ENCODE measurements around the gene ATP1A2.

Gene ATP1A2

GRCh38 chr1:160137216-160137862 lies 21.8 kb downstream of the ATP1A2 start:
- in situ Hi-C loops (cut with MboI; ENCODE audit: low sequenced_read_pairs): no loop called here

- in situ Hi-C loops (cut with MboI; ENCODE audit: low sequenced_read_pairs): no loop called here
Observed at GRCh38 chr1:160139840-160140239, 24.3 kb downstream of the ATP1A2 start.

GRCh38 chr1:160143695-160144094 lies 28.1 kb downstream of the ATP1A2 start:
- in situ Hi-C loops (cut with MboI; ENCODE audit: low sequenced_read_pairs): no loop called here

GRCh38 chr1:160144921-160145320 lies 29.4 kb downstream of the ATP1A2 start:
- in situ Hi-C loops (cut with MboI; ENCODE audit: low sequenced_read_pairs): no loop called here

- in situ Hi-C loops (cut with MboI; ENCODE audit: low sequenced_read_pairs): no loop called here
Observed at GRCh38 chr1:160146107-160146506, 30.5 kb downstream of the ATP1A2 start.

- in situ Hi-C loops (cut with MboI; ENCODE audit: low sequenced_read_pairs): no loop called here
Observed at GRCh38 chr1:160148121-160148520, 32.6 kb downstream of the ATP1A2 start.

GRCh38 chr1:160149233-160149632 lies 33.7 kb downstream of the ATP1A2 start:
- in situ Hi-C loops (cut with MboI; ENCODE audit: low sequenced_read_pairs): no loop called here

GRCh38 chr1:160149716-160150115 lies 34.2 kb downstream of the ATP1A2 start:
- in situ Hi-C loops (cut with MboI; ENCODE audit: low sequenced_read_pairs): no loop called here

GRCh38 chr1:160151303-160151702 lies 35.7 kb downstream of the ATP1A2 start, which contains the start of gene ATP1A4:
TSS of gene ATP1A4 (plus strand) at chr1:160151603. CDS start at chr1:160152041, 438 bp downstream.
- in situ Hi-C loops (cut with MboI; ENCODE audit: low sequenced_read_pairs): no loop called here

GRCh38 chr1:160154790-160155189 lies 39.2 kb downstream of the ATP1A2 start:
- in situ Hi-C loops (cut with MboI; ENCODE audit: low sequenced_read_pairs): no loop called here

- in situ Hi-C loops (cut with MboI; ENCODE audit: low sequenced_read_pairs): no loop called here
Observed at GRCh38 chr1:160156361-160156760, 40.8 kb downstream of the ATP1A2 start.

- in situ Hi-C loops (cut with MboI; ENCODE audit: low sequenced_read_pairs): no loop called here
Observed at GRCh38 chr1:160157174-160157573, 41.6 kb downstream of the ATP1A2 start.

GRCh38 chr1:160158031-160158430 lies 42.5 kb downstream of the ATP1A2 start:
- in situ Hi-C loops (cut with MboI; ENCODE audit: low sequenced_read_pairs): no loop called here

GRCh38 chr1:160158534-160158933 lies 43.0 kb downstream of the ATP1A2 start:
- in situ Hi-C loops (cut with MboI; ENCODE audit: low sequenced_read_pairs): no loop called here

- in situ Hi-C loops (cut with MboI; ENCODE audit: low sequenced_read_pairs): no loop called here
Observed at GRCh38 chr1:160159846-160160245, 44.3 kb downstream of the ATP1A2 start.

- in situ Hi-C loops (cut with MboI; ENCODE audit: low sequenced_read_pairs): no loop called here
Observed at GRCh38 chr1:160161965-160162705, 46.6 kb downstream of the ATP1A2 start.

GRCh38 chr1:160162931-160163330 lies 47.4 kb downstream of the ATP1A2 start:
- in situ Hi-C loops (cut with MboI; ENCODE audit: low sequenced_read_pairs): no loop called here

- in situ Hi-C loops (cut with MboI; ENCODE audit: low sequenced_read_pairs): no loop called here
Observed at GRCh38 chr1:160163615-160164014, 48.1 kb downstream of the ATP1A2 start.

GRCh38 chr1:160164121-160164520 lies 48.6 kb downstream of the ATP1A2 start:
- in situ Hi-C loops (cut with MboI; ENCODE audit: low sequenced_read_pairs): no loop called here

GRCh38 chr1:160166166-160166868 lies 50.8 kb downstream of the ATP1A2 start:
- in situ Hi-C loops (cut with MboI; ENCODE audit: low sequenced_read_pairs): no loop called here

GRCh38 chr1:160167056-160167455 lies 51.5 kb downstream of the ATP1A2 start:
- in situ Hi-C loops (cut with MboI; ENCODE audit: low sequenced_read_pairs): no loop called here

GRCh38 chr1:160167580-160167979 lies 52.0 kb downstream of the ATP1A2 start:
- in situ Hi-C loops (cut with MboI; ENCODE audit: low sequenced_read_pairs): no loop called here

Data from HL-60/S4 (cell line).